M059J (cell line): Measurements from ENCODE around the gene GPR61. TPM values are rescaled to one million over a fixed set of nuclear protein-coding genes. Genes with fewer than 3 reads are reported as not detected.
A peak's percentile ranks its signal among the peaks of the same experiment; 100 is the strongest.

Experiments
- DNase-seq: peaks from one replicate; pipeline ENCODE4 v3.0.0-alpha.2; 2012; ENCODE audit warnings: low read depth
- total RNA-seq: library from RNA; depleted of rRNA; stranded (reverse); fragments of >200 nt; shearing (Covaris generic); gene quantifications from 2 replicates; pipeline ENCODE4 v1.2.3, GENCODE V29; 2014

GPR61 gene
- total RNA-seq, 1 experiment from 2014 or later, result not detected

DNA sequence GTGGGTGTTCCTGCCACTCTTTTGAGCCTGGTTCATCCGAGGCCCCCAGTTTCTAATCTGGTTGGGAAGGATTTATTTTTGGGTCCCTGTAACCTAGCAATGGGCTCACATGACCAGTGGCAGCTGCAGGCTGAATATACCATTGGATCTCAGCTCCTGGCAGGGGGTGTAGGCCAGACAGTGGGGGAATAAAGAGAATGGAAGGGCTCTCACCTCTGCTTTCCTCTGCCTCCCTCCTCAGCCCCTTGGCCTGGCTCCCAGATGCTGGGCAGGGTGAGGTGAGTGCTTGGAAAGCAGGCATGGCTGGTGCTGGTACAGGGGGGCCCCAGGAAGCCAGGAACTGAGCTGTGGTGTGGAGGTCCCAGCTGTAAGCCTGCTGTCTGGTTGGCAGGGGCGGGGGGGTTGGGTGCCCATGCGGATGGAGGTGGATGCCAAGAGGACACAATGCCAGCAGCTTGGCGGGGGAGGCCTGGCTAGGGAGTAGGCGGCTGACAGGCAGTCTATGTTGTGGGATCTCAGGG, 3.6 kb upstream of the GPR61 start:
- no peak for DNase-seq

DNA sequence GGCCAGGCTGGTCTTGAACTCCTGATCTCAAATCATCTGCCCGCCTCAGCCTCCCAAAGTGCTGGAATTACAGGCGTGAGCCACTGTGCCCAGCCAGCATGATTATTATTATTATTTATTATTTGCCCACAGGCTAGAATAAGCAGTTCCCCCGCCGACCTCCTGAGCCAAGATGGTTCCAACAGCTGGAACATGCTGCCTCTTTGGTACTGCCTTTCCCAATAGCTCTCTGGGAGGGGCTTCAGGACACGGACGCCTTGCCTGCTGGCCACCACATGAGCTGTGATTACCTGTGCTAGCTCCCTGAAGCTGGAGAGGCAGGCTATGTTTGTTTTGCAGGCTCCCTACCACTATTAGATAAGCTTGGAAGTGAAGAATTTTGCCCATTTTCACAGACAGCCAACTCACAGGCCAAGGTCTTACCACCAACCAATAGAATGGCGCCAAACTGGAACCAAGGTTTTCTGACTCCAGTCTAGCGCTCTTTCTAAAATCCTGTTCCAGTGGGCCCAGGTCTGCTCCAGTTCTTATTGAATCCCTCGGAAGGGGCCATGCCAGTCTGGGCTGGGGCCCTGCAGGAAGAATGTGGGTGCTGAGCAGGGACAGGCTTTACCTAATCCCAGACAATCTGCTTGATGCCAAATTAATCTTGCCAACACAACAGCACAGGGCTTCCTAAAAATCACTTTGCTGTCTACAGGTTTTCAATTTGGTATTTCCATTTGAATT, 2.1 kb upstream of the GPR61 start:
- no peak for DNase-seq

DNA sequence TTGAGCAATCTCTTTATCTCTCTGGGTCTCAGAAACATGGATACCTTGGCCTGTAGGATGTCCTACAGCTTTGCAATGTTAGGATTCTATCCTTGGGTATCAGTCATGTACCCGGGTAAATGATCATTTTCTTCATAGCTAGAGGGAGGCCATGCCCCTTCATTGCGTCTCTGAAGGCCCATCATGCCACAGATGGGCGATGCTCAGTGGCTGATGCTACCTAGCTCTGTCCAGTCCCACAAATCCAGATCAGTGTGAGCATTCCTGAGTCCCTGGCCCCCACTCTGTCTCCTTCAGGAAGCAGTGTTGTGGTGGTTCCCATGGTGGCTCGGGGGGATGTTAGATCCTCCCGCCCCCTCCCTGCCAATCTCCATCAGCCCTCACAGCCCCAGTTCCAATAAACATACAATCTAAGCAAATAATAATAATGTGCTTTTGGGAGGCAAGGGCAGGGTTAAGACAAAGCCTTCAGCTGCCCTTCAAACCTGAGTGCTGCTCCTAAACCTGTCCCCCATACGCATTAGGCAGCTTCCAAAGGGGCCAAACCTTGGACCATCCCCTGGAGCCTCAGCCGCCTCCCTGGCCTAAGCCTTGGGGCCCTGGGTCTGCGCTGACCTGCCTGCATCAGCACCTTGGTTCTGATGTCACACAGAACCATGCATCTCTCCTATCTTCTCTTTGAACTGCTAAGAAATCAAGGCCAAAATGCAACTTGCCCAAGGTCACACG, 681 bp upstream of the GPR61 start:
- DNase-seq, result no peak

DNA sequence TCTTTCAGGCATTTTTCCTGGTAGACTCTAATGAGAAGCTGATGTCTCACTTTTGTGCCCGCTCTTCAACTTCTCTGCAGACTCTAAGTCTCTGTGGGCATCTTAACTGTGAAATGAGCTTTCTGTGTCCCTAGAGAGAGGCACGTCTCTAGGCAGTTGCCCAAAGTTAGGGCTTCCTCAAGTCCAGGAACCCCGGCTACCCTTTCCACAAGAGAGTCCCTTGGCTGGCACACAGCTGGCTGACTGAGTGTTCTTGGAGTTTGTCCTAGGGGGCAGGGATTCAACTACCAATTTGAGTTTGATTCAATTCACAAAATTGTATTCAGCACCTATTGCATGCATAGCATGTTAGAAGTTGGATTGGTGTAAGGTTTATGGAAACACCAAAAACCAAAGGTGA, 1.4 kb downstream of the GPR61 start:
- no peak for DNase-seq

DNA sequence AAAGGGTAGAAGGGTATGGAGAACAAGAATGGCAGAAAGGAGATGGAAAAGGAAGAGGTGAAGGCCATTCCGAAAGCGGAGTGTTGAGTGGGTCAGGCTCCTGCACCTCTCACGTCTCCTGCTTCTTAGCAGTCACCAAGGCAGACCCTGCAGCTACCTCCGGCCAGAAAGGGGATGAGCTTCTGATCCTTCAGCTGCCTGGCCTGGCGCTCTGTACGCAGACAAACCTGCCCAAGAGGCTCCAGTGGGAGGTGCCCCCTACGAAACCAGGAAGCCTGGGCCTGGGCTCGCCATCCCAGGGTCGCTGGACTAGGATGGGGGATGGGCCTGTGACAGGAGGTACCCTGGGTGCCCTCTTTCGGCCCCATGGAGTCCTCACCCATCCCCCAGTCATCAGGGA, 3.0 kb downstream of the GPR61 start:
- DNase-seq, result no peak

DNA sequence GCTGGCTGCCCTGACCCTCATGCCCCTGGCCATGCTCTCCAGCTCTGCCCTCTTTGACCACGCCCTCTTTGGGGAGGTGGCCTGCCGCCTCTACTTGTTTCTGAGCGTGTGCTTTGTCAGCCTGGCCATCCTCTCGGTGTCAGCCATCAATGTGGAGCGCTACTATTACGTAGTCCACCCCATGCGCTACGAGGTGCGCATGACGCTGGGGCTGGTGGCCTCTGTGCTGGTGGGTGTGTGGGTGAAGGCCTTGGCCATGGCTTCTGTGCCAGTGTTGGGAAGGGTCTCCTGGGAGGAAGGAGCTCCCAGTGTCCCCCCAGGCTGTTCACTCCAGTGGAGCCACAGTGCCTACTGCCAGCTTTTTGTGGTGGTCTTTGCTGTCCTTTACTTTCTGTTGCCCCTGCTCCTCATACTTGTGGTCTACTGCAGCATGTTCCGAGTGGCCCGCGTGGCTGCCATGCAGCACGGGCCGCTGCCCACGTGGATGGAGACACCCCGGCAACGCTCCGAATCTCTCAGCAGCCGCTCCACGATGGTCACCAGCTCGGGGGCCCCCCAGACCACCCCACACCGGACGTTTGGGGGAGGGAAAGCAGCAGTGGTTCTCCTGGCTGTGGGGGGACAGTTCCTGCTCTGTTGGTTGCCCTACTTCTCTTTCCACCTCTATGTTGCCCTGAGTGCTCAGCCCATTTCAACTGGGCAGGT, 3.8 kb downstream of the GPR61 start:
- no peak for DNase-seq

DNA sequence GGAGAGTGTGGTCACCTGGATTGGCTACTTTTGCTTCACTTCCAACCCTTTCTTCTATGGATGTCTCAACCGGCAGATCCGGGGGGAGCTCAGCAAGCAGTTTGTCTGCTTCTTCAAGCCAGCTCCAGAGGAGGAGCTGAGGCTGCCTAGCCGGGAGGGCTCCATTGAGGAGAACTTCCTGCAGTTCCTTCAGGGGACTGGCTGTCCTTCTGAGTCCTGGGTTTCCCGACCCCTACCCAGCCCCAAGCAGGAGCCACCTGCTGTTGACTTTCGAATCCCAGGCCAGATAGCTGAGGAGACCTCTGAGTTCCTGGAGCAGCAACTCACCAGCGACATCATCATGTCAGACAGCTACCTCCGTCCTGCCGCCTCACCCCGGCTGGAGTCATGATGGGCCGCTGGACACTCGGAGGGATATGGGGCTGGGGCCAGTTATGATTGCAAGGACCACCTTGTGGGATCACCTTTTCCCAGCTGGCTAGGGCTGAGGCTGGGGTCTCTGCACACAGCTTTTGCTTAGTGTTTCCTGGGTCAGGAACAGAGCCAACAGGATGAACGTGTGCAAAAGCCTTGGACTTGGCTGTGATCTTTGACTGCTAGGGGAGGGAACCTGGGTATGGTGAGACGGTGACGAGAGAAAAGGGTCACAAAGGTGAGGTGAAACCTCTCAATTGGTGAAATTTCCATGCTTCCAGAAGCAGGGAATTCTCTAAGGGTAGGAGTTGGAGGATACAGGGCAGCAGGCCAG, 4.5 kb downstream of the GPR61 start:
- DNase-seq, result no peak

DNA sequence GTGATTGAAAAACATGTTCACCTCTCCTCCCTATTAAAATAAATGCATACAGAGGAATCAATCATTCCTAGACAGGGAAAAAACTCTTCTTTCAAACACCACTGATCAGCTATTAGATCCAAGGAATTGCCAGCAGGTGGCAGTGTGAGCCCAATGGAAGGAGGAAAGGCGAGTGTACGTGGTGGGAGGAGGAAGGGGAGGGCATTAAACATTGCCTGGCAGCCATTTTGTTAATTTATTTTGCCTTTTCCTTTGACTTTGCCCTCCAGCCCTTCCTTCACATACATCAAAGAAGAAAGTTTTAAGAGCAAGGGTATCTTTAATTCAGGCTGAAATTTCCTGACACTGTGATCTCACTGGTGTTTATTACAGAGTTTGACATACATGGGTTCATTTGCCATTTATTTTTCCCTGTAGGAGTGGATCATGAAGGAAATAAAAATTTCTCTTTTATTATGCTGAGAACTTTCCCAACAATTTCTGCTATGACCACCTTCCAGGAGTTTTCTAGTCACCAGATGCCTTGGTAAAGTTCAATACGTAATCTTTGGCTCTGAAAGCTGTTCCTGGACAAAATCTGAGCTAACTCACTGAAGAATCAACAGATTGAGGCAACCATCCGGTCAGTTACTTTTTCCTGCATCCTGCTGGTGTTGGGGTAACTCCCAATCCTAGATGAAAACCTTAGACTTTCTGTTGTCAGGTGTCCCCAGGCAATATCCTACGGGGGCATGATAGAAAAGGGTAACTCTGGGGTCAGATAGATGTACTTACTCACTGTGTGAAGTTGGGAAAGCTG, 6.8 kb downstream of the GPR61 start:
- DNase-seq, result peak; percentile 91

DNA sequence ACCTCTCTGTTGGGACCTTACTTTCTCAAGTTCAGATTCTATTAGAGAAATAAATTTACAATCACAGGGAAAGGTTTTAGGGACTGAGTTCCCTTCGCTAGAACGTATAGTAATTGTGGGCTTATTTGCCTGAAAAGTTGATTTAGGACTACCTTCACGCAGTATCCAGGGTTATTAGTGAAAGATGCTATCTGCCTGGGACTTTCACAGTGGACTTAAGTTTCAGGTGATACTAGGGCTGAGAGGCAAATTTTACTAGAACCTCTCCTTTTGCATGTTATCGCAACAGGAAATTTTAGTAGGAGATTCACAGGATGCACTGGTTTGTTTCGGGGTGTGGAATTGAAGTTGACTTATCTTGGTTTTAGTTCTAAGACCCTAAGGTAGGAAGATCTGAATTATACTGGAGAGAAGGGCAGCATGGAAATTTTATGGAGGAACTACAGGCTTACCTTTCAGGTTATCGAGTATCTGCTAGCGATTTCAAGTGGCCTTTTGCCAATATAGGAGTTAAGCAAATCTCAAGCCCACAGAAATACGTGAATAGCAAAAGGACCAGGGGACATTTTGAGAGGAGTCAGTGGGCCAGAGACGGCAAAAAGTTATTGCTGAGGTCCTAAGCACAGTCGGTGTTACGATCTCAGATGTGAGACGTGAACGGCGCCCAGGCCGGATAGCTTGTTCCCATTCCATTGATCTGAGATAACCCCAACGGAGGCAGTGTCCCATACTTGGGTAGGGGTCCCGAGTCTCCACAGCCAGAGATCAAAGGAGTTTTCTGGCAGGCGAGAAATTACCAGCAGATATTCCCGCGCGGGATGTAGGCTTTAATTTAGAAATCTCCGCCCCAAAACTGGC, 8.0 kb downstream of the GPR61 start:
- peak; percentile 34 for DNase-seq

DNA sequence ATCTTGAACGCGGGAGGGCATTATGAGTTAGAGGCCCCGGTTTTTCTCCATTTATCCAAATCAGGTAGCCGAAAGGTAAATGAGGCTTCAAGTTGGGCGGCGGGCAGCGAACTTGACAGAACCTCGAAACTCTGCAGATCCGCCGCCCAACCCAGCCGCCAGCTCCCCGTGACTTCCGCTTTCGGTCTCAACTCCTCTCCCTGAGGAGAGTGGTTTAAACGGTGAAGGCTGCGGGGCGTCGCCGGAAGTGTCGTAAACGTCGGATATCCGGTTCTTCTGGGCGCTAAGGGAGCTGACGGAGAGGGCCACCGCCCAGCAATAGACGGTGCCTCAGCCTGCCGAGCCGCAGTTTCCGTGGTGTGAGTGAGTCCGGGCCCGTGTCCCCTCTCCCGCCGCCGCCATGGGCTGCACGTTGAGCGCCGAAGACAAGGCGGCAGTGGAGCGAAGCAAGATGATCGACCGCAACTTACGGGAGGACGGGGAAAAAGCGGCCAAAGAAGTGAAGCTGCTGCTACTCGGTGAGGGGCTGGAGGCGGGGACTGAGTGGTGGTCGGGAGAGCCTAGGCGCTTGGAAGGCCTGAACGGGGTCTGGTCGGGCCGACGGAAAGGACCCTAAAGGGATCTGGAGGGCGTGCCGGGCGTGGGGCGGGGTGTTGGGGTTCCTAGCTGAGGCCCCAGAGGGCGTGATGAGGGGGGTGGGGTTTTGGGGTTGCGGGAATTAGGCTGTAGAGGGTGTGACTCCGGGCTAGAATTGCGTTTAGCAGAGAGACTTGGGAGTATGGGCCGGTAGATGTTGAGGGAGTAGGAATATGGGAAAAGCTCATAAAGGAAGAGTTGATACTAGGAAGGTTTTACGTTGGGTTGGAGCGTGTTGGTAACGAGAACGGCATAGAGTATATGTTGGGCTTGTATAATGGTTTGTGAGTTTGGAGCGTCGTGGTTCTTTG, 8.9 kb downstream of the GPR61 start, which contains the start of gene GNAI3:
TSS of gene GNAI3 (plus strand) at position 295 of the 947 bp plus-strand sequence. CDS start at position 401, 106 bp downstream.
- DNase-seq, result peak; percentile 97

DNA sequence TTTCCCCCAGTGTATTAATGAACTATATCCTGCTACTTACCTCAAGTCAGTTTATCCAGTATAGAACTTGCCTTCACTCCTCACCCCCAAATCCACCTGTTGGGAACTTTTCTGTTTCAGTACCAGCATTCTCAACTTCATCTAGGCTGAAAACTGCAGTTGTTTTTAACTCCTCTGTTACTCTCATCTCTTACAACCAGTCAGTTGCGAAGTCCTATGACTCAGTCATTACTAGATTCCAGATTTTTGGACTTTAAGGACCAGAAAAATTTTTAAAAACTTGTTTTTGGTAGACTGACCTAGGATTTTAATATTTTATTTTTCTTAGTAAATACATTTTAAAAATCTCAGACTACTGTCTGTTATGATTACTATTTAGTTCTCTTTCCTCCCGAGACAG, 16.9 kb downstream of the GPR61 start:
- no peak for DNase-seq

DNA sequence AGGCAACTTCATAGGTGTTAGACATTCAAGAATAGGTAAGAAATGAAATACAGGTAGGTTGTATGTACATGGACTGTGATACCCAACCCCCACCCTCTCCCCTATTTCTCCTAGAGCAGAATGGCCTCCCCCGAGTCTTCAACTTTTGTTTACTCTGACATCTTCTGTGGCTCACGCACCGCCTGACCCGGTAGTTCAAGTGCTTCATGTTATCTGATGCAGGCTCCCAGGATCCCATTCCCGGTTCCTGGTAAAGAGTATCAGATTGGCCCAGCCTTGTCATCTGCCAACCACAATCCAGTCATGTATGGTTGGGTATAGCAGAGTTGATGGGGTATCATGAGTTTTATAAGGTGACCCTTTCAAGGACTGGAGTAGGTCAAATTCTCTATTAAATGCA, 17.8 kb downstream of the GPR61 start:
- no peak for DNase-seq

DNA sequence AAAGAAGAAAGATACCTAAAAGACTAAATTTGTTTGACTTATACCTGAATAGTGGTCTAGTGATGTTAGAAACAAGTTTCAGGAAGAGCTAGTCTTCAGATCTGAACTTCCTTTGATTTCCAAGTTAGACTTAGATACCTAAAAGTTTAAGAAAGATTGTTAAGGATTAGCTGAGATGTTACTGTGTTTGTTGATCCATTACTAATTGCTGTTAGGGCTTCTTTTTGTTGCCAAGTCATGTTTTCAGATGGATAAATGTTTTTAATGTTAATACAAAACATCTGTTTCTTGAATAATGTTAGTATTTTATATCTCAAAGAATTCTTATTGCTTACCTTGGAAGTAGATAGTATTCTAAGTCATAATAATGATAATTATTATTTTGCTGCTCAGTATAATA, 20.3 kb downstream of the GPR61 start:
- no peak for DNase-seq

DNA sequence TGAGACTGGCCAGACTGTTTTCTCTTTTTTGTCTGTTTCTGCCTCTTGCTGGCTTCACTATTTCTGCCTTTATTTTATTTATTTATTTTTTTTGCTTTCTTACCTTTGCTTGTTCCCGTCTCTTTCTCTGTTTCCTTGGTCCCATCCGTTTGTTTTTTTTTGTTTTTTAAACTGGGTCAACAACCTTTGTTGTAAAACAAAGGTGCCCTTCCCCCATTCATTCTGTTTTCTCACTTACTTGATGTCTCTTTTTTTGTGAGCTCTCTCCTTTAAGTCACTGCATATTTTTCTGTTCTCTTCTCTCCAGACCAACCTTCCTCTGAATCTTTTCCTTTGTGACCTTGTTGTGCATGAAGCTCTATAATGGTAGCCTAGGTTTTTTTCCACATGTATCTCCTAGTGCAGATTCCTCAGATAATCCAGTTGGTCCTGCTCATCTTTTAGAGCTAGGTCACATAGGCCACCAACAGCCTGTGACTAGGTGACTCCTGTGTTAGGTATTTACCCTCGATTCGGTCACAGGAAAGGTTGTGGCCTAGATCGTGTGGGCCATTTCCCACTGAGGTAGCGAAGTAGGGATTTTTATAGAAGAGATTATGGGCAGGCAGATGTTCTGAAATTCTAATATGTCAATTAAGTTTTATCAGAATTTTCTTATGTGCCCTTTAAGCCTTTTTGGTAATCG, 24.7 kb downstream of the GPR61 start:
- DNase-seq, result no peak

DNA sequence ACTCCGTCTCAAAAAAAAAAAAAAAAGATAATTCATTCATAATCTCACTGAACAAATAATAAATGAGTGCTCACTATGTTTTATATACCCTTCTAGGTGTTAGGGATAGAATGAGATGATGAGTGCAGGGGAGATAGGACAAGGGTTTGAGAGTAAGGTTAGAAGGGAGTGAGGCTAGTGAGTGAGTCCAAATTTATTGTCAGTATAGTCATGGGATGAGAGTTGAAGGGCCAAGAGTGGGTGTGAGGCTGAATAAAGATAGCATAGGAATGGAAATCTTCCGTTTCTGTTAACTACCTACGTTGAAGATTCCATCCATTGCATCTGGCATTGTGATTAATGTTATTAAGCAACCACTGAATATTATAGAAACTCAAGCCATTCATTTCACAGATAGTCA, 25.6 kb downstream of the GPR61 start:
- DNase-seq, result no peak

DNA sequence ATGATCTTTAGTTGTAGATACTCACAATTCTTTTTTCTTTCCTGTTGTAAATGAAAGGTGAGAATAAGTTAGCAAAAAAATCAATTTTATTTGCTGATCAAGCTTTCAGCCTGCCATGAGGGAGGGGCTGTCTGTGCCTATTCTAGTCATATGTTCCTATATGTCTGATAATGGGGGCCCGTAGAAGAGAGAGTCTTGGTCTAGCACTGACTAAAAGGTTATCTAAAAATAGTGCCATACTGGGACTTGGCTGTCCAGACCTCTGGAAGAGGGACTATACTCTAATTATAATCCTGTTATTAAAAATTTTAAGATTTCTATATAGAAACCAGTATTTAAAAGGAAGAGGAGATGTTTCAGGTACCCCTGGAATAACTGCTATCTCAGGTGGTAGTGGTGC, 27.3 kb downstream of the GPR61 start:
- DNase-seq, result no peak

DNA sequence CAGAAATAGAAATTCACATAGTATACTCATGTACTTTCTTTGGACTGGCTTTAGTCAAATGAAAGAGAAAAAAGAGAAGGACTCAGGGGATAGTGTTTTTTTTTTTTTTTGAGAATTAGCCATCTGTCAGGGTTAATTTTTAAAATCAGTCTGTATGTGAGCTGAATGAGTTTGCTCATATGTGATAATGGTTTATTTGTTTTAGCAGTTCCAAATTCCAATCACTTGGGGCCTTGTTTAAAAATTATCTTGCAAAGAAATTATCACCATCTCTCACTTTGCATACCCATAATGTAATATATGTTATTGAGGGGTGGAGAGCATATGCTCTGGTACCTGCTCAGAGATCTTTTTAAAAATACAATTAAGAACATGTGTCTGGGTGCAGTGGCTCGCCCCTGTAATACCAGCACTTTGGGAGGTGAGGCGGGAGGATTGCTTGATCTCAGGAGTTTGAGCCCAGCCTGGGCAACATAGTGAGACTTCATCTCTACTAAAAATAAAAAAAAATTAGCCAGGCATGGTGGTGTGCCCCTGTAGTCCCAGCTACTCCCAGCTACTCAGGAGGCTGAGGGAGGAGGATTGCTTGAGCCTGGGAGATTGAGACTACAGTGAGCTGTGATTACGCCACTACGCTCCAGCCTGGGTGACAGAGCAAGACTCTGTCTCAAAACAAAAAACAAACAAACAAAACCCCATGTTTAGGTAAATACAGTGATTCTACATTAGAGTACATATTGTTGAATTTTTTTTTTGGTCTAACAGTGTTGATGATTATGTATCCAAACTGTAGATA, 28.4 kb downstream of the GPR61 start:
- DNase-seq, result no peak
